ENCODE data around the gene DEGS2.

- TF ChIP-seq CTCF (IDR thresholded peaks at IDR 0.05): no peak
- TF ChIP-seq ELF4 (CRISPR knock-in tag; IDR thresholded peaks at IDR 0.05; ENCODE audit: low read depth): no peak
- no peak for TF ChIP-seq USF1 (CRISPR knock-in tag; IDR thresholded peaks at IDR 0.05)
- TF ChIP-seq E2F1 (CRISPR knock-in tag; IDR thresholded peaks at IDR 0.05): no peak
- no peak for TF ChIP-seq ETV6 (CRISPR knock-in tag; IDR thresholded peaks at IDR 0.05)
- no peak for TF ChIP-seq GABPB1 (CRISPR knock-in tag; IDR thresholded peaks at IDR 0.05)
- no peak for TF ChIP-seq CBFB (CRISPR knock-in tag; IDR thresholded peaks at IDR 0.05; ENCODE audit: low read depth)
Measured at GRCh38 chr14:100132161-100132902, 27.1 kb downstream of the DEGS2 start.

Data from WTC11 (cell line).